Medulla oblongata (tissue), 1 donor: ENCODE results near the gene EEF2.
A peak's percentile ranks its signal among the peaks of the same experiment; 100 is the strongest.

ENCODE experiments used
- DNase-seq: peaks from one replicate; pipeline ENCODE4 v3.0.0-alpha.2; 2015; ENCODE audit errors: extremely low spot score

Gene EEF2

DNA sequence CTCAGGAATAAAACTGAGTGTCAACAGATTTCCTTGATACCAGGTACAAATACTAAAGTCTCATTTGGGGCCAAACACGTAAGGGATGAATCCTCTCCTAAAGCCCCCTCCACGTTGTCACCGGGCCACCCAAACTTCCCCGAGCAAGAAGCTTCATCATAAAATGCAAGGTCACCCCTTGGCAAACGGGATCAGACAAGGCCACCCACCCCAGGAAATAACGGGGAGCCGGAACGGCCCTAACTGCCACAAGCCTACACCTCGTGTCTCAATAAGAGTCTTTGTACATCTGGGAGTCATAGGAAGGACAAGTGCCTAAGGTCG is 717 bp downstream of the EEF2 start:
- peak; percentile 36 for DNase-seq

DNA sequence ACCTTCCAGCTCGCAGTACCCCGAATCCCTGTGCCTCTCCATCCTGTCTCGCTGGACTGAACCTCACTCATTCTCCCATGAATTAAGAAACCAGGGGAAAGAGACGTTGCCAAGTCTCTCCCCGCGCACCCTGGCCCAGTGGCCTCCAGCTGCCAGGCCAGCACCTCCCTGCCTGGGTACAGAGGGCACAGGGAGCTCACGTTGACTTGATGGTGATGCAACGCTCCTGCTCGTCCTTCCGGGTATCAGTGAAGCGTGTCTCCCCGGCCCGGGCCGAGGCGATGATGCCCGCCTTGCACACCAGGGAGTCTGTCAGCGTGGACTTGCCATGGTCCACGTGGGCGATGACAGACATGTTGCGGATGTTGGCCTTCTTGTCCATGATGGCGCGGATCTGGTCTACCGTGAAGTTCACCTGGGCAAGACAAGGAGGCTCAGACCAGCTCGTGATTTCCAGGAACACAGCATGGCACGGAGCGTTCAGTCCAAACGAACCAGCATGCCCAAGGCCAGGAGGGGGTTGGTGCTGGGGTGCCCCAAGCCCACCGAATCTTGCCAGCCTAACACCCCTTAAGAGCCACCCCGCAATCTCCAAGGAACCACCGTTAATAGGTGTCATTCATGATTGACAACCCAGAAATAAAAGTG is 1.2 kb downstream of the EEF2 start:
- DNase-seq, result no peak

DNA sequence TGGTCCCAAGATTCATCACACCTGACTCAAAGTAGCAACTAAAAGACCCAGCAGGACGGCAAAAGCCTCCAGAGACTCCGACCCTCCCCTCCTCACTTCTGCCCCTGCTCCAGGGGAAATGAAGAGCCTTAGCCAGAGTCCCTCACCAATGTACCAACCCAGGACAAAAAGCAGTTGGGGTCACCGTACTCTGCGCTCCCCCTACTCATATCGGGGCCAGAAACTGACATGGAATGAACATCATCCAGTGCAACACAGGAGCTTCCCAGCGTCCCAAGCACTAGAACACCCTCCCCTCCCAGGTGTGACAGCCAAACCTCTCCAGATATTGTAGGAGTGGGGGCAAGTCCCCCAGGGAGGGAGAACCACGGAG is 1.7 kb downstream of the EEF2 start:
- DNase-seq, result no peak

DNA sequence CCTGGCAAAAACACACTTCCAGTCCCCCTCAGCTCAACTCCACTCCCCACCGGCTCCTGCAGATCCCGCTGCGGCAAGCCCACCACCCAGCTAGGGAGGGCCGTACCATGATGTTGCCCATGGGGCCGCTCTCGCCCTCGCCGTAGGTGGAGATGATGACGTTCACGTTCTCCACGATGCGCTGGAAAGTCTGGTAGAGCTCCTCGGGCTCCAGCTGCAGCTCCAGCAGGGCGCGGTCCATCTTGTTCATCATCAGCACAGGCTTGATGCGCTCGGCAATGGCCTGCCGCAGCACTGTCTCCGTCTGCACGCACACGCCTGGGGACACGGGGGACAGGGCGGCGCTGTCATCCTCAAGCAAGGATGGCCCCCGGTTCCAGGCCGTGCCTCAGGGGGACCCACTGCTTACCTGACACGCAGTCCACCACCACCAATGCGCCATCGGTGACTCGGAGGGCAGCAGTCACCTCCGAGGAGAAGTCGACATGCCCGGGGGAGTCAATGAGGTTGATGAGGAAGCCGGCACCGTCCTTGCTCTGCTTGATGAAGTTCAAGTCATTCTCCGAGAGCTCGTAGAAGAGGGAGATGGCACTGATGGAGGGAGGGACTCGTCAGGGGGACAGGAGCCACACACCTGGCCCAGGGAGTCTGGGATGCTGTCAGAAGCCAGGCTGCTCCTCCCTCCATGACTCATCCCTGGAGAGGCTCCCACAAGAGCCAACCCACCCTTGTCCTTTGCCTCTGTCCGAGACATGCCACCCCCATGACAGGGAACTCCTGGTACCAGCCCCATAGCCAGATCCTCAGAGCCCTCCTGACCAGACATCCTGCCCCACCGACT is 2.3 kb downstream of the EEF2 start:
- no peak for DNase-seq

DNA sequence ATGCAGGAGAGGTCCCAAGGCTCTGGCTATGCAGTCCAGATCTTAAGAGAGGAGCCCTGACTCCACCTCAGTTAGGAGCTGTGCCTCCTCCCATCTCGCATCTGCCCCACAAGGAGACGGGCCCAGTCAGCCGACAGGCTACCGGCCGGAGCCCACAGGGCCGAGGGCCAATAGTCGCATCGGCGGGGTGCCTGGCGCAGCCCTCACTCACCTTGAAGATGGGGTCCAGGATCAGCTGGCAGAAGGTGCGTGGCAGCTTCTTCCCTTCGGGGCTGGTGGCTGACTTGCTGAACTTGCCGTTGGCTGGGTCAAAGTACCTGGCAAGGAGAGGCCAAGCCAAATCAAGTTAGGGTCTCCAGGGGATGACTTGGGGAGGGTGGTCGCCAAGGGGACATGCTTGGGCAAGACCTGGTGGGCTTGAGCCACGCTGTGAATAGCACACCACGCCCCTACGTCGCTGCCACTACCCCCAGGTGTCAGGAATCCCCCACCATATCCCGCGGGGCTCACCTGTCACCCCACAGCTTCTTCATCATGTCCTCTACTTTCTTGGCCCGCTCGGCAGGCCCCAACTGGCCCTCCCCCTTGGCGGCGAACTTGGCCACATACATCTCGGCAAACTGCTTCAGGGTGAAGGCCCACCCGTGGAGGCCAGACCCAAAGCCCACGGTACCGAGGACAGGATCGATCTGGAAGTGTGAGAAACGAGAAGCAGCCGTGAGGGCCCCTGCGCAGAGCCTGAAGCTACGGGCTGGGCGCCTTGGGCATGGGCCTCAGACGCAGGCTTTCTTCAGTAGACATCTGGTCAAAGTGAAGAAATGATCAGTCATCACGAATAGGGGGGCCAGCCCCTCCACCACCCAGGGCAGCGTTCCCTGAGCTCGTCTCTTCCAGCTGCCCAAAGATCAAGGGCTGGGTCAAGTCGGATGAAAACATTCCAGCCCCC is 3.3 kb downstream of the EEF2 start:
- no peak for DNase-seq

DNA sequence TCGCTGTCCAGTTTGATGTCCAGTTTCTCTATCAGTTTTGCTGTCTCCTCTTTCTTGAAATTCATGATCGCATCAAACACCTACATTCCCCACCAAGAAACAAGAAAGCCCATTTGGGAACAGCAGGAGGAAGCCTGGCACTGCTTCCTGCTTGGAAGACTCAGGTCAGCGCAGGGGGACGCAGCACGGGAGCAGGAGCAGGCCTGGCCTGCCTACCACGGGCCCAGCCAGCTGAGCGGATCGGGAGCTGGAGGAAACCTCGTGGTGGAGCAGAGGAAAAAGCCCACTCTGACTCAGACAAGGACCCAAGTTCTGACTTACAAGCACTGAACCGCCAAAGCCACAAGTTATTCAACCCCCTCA is 3.9 kb downstream of the EEF2 start:
- DNase-seq, result no peak

DNA sequence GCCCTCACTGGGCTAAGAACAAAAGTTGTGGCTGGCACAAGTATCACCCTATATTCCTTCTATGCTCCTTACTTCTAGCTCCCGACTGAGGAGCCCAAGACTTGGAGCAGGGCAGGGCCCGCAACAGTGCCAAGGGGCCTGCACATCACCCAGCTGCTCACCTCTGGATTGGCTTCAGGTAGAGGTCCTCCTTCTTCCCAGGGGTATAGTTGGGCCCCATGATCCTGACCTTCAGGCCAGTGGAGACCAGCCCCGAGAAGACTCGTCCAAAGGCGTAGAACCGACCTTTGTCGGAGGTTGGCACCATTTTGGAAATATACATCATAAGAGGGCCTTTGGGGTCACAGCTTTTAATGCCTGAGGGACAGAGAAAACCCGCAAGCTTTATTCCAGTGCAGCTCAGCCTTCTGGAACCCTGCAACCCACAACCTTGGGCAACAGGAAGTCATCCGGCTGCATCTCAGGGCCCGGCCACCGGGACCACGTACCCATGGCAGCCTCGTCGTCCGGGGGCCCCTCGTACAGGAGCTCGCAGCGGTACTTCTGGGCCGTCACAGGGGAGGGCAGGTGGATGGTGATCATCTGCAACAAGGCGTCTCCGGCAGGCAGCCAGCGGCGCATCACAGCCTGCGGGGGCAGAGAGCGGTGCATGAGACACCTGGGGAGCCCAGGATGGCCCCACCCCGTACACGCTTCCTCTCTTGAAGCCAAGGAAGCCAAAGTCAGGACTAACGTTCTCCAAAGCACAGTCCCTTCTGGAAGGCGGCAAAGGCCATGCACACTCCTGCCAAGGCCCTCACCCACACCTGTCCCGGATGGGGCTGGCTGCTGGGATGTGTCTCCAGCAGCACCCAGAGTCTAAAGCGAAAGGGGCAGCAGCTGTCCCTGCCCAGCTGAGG is 4.7 kb downstream of the EEF2 start:
- no peak for DNase-seq

DNA sequence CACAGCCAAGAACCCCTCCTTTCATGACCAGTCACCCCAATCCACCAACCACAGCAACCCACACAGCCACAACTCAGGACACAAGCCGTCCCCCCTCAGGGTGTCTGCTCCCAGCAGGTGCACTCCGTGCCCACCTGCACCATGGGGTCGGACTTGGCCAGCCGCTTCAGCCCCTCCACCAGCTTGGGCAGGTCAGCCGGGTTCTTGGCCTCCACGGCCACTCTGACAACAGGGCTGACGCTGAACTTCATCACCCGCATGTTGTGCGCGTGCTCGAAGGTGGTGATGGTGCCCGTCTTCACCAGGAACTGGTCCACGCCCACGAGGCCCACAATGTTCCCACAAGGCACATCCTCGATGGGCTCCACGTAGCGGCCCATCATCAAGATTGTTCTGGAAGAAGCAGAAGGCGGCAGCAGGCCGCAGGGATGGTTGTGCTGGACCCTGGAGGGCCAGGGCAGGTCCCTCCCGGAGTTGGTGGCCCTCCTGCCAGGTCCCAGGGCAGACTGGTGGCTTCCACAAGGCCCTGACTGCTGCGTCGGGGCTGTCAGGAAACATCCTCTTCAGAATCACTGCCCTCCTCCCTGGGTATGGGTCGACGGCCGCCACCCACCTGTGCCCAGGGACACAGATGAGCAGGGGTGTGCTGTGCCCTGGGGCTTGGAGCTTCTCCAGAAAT is 5.5 kb downstream of the EEF2 start:
- no peak for DNase-seq

DNA sequence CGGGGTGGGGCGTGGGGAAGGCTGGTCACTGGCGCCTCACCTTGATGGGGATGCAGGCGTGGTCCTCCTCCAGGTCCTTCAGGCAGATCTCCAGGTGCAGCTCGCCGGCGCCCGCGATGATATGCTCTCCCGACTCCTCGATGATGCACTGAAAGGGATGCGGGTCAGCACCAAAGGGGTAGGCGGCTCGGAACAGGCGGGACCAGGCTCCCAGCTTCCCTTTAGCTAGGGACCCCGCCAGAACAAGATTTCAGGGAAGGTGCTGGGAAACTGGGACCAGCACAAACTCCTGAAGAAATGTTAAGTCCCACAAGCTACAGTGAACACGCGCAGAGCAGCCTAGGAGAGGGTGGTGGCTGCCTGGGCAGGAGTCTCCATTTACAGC is 6.0 kb downstream of the EEF2 start:
- no peak for DNase-seq

DNA sequence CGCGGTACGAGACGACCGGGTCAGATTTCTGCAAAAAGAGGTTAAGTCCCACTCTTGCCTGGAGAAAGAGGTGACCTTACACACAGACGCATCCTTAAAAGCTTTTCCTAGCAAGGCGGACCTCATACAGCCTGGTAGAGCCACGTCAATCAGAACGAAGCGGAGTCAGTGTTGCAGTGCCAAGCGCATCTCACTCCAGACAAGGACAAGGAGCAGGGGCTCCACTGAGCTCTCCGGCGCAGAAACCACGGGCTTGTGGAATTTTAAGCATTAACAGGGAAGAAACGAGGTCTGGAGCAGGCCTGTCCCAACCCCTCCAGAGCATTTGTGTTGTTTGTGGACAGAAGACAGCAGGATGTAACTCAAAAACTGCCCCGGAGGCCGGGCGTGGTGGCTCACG is 7.1 kb downstream of the EEF2 start:
- no peak for DNase-seq

DNA sequence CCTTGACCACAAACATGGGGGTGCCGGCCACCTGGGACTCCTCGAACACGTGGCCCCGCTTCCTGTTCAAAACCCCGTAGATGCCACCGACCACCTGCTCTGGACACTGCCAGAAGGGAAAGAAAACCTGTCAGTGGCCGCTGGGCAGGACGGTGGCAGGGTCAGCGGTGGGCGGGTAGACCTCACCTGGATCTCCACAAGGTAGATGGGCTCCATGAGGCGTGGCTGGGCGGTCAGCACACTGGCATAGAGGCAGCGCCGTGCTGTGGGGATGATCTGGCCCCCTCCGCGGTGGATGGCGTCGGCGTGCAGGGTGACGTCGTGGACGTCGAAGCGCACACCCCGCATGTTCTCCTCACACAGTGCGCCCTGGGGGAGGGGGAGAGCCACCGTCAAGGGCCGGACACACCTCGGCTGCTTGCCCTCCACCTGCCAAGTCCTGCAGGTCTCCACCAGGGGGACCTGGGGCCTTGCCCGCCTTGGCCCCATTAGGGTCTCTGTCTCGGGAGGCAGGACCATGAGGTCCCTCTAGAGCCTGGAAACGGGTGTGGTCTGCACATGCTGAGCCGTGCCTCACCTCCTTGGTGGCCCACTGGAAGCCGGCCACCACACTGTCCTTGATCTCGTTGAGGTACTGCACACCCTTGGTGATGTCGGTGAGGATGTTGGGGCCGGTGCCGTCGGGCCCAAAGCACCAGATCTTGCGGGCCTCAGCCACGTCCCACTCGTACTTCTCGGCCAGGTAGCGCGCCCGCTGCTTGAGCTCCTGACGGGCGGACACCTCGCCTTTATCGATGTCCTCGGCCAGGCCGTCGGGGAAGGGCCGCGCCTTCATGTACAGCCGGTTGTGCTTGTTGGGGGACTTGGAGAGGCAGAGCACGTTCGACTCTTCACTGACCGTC is 7.8 kb downstream of the EEF2 start:
- no peak for DNase-seq

DNA sequence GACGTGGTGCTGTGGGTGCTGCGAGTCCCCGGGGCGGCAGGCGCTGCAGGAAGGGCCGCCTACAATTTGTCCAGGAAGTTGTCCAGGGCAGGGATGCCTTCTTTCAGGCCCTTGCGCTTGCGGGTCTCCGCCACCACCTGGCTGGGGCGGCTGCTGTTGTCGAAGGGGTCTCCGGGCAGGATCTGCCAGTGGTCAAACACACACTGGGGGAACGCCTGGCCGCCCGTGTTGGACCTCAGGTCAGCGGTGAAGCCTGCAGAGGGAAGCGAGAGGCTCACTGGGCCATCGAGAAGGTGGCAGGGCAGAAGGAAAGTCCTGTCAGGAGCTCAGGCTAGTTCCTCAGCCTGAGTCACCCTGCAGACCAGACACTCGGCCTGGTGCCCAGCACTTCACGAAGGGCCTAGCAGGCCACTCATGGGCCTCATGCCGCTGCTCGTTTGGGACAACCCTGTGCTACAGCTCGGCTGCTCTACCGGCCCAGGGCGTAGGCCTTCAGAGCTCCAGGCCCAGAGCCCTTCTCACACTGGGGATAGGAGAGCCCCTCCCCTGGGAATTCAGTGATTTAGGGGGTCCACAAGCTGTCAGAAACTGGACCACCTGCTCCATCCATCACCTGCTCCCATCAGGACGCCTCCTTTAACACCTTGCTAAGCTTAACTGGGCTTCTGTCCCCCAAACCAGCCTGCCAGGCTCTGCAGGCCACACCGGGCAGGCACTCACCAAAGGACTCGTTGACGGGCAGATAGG is 8.6 kb downstream of the EEF2 start:
- no peak for DNase-seq

DNA sequence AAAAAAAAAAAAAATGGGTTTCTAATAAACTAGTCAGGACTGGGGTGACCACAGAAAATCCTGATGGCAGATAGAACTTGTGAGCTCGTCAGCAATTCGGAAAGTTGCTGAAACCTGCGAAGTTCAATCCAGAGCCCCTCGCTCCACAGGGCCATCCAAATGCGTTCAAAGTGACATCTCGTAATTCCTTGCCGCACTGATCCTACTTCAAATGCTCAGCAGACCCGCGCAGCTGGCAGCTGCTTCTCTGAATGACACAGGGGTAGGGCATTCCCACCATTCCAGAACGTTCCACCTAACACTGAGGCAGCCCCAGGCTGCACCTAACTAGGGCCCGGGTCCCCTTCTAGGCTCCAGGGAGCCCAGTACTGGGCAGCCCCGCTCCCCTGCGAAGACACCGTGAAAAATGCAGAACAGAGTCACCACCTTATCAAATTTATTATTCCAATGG is 9.6 kb downstream of the EEF2 start:
- DNase-seq, result no peak

DNA sequence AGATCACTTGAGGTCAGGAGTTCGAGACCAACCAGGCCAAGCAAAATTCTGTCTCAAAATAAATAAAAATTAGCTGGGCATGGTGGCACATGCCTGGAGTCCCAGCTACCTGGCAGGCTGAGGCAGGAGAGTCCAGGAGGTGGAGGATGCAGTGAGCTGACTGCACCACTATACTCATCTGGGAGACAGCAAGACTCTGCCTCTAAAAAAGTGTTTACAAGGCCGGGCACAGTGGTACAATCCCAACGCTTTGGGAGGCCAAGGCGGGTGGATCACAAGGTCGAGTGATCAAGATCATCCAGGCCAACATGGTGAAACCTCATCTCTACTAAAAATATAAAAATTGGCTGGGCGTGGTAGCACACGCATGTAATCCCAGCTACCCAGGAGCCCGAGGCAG is 10.1 kb downstream of the EEF2 start:
- no peak for DNase-seq

DNA sequence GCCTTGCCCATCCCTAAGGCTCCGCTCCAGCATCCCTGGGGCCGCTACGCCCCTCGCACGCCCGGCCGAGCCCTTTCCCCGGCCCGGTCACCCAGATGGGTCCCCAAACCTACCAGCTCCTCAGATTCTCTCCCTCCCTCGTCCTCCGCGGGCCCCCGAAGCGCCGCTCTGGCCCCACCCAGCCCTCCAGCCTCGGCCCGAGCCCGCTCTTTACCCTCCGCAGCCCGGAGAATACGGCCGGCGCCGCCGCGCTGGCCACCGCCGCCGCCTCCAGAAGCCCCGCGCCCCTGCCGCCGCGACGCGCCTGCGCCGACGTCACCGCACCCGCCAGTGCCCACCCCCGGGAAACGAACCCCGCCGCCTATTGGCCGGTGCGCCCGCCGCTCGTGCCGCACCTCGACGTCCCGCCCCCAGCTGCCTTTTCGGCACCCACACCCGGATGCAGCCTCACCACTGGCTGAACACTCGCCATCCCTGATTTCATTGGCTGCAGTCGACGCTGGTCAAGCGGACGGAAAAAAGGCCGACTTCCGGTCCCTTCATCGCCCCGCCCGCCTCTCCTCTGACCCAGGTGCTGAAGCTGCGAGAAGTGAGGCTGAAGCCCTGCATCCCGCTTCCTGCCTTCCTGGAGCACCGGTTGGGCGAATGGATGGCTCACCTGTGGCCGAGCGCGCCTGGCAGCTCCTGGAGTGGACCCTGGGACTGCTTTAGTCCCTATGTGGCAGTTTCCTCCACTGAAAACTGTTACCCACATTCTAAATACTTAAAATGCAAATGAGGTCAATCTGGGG is 14.3 kb downstream of the EEF2 start, which contains the start of gene DAPK3:
Gene DAPK3 (minus strand): TSS at position 292 of the 791 bp plus-strand sequence. CDS start 1,364 bp downstream, outside the sequence.
- DNase-seq, result peak; percentile 99

DNA sequence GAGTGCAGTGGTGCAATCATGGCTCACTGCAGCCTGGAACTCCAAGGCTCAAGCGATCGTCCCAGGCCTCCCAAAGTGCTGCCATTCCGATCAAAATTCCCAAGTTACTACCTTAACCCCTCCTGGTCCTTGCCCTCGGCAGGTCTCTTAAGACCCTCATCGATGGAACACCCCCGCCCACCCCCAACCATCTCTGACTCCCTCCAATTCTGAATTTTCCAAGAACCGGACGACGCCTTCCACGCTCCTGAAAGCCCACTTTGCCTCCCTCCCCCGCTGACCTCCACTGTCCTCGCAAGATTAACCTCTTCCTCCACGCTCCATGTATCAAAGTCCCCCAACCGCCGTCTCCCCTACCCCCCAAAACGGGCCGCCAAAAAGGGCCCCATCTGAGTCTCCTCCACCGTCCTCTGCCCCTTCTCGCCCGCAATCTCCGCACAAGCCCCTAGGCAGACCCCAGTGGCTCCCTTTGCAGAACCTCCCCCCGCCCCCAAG is 14.9 kb downstream of the EEF2 start:
- DNase-seq, result no peak

DNA sequence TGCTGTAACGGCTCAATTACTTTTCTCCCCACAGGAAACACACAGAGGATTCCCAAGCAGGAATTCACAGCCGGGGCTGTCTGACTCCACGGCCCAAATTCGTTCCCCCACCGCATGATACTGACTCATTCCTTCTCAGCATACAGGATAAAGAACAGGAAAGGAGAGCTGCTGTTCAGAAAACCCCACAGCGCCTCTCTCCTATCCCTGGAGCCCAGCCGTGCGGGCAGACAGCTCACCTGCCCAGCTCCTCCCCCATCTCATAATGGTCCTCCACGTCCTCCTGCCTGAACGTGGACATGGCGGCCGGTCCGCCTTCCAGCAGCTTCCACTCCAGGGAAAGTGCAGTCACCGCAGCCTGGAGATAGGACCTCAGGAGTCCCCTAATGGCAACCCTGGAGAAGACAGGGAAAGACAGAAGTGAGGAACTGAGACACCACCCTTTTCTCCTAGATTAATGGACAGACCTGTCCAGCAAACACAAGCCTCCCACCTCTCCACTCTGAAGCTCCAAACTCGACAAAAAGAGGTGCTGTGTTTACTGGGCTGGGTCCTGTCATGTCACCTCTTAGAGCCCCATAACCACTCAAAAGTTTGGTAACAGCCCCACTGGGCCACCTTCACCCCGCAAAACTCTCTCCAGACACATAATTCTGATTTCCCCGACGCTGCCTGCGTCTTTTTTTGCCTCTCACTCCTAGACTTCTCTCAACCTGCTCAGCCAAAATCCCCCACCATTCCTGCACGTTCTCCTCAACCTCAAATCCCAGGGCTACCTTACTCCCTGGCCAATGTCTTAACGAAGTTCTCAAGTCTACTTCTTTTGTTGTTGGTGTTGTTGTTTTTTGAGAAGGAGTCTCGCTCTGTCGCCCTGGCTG is 15.6 kb downstream of the EEF2 start:
- DNase-seq, result no peak
